Measurements from ENCODE around the gene UBB. TPM values are rescaled to one million over a fixed set of nuclear protein-coding genes. Genes with fewer than 3 reads are reported as not detected.

Gene UBB
- total RNA-seq, 3 donors from 2014 or later = 1,560 to 1,757 (median 1,606) TPM

DNA sequence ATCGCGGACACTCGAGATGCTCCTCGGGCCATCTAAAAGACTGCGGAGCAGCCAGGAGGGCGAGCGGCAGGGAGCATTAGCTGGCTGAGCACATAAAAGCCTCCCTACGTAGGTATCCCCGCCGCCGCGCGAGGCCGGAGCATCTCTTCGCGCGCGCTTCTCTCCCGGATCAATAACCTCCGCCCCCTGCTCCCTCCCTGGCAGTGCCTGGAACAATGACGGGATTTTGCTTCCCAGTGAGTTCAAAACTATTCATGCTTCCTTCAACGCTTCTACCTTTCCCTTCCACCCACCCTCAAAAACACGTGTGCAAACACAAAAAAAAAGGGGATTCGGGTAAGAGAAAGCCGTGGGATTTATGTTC, 28.6 kb upstream of the UBB start:
- intact Hi-C loops (cut with DNase I, micrococcal nuclease) = no loop called here
- TF ChIP-seq, protein P1, sequence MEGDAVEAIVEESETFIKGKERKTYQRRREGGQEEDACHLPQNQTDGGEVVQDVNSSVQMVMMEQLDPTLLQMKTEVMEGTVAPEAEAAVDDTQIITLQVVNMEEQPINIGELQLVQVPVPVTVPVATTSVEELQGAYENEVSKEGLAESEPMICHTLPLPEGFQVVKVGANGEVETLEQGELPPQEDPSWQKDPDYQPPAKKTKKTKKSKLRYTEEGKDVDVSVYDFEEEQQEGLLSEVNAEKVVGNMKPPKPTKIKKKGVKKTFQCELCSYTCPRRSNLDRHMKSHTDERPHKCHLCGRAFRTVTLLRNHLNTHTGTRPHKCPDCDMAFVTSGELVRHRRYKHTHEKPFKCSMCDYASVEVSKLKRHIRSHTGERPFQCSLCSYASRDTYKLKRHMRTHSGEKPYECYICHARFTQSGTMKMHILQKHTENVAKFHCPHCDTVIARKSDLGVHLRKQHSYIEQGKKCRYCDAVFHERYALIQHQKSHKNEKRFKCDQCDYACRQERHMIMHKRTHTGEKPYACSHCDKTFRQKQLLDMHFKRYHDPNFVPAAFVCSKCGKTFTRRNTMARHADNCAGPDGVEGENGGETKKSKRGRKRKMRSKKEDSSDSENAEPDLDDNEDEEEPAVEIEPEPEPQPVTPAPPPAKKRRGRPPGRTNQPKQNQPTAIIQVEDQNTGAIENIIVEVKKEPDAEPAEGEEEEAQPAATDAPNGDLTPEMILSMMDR (IDR thresholded peaks at IDR 0.05) = no peak
- H3K36me3 ChIP-seq (ENCODE audit: low read depth) = no peaks in the 10 kb centered on the region
- peak overlapping the region; percentile 67 for H3K4me3 ChIP-seq
- H3K9me3 ChIP-seq = no peaks in the 10 kb centered on the region
- H3K4me1 ChIP-seq (ENCODE audit: low read depth) = peaks cover 9% of the 10 kb centered on the region
- DNase-seq = peak; percentile 56 to 63 (median 63)
- ATAC-seq = peak; percentile 68

DNA sequence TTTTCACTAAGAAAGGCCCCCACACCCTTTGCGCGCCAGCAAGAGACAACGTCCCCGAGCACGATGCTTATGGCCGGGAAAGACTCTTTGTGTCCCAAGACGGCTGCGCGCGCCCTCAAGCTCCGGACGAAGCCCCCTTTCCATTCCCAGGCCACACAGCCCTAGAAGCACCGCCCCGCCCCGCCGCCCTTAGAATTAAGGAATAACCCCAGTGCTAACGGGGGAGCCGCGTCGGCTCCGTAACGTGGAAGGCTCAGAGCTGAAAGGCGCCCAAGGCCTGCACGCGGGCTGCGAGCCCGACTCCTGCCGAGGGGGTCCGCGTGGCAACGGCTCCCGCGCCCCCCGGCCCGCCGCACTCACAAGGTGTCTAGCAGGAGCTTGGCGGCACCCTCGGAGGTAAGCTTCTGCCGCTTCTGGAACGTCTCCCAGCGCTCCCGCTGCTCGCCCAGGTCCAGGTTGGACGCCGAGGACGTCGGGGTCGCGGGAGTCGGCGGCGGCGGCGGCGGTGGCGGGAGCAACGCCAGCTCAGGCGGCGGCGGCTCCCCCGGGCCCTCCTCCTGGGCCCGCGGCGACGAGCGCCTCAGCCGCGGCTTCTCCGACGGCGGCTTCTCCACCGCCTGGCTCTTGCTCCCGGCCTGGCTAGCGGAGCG, 28.1 kb upstream of the UBB start:
- Histone ChIP-seq H3K4me3 (peak overlapping the region; percentile 67), H3K4me1 (ENCODE audit: low read depth) (peaks cover 9% of the 10 kb centered on the region), H3K36me3 (ENCODE audit: low read depth) (no peaks in the 10 kb centered on the region), H3K9me3 (no peaks in the 10 kb centered on the region)
- DNase-seq (peak; percentile 66 to 74 (median 73)), ATAC-seq (peak; percentile 72)
- intact Hi-C loops (cut with DNase I, micrococcal nuclease) = no loop called here
- TF ChIP-seq, protein P1 (IDR thresholded peaks at IDR 0.05) = no peak

DNA sequence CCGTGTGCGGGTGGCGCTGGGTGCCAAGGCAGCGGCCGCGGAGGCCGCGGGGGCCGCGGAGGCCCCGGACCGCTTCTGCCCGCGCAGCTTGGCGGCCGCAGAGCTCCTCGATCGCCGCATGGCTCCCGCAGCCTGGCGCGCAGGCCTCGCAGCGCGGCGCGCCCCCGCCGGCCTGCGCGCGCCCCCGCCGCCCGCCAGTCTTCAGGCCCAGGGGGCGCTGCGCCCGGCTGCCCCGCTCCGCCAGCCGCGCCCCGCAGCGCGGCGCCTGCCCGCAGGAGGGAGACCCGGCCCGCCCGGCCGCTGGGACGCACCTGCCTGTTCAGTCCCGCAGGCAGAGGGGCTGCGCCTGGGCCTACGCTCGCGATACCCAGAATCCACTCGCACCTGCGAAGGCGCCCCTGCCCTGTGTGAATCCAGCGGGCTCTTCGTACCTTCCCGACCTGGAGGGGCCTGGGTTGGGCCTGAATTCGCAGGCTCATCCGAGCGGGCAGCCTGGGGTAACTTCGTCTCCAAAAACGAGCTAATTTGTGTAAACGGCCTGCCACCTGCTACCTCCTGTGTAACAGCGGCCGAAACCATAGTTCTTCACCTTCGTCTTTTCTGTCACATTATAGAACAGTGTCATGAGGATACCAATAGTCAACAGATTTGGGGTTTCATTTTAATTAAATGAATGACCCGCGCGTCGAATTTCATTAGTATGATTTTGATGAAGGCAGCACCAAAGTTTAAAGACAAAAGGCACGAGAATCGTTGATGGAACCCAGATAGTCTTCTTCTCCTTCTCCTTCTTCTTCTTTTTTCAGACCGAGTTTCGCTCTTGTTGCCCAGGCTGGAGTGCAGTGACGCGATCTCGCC, 27.3 kb upstream of the UBB start, which contains the start of gene CENPV:
CENPV (minus strand) TSS at position 153 of the 858 bp plus-strand sequence; CDS start at position 120, 33 bp downstream.
- H3K4me1 ChIP-seq (ENCODE audit: low read depth) = peaks cover 9% of the 10 kb centered on the region
- no peaks in the 10 kb centered on the region for H3K9me3 ChIP-seq
- no peaks in the 10 kb centered on the region for H3K36me3 ChIP-seq (ENCODE audit: low read depth)
- peak within 1 kb of the TSS; percentile 67 for H3K4me3 ChIP-seq
- DNase-seq (peak; percentile 70 to 80 (median 71)), ATAC-seq (peak; percentile 90)
- intact Hi-C loops (cut with DNase I, micrococcal nuclease) = no loop called here
- TF ChIP-seq, protein P1 (IDR thresholded peaks at IDR 0.05) = no peak

DNA sequence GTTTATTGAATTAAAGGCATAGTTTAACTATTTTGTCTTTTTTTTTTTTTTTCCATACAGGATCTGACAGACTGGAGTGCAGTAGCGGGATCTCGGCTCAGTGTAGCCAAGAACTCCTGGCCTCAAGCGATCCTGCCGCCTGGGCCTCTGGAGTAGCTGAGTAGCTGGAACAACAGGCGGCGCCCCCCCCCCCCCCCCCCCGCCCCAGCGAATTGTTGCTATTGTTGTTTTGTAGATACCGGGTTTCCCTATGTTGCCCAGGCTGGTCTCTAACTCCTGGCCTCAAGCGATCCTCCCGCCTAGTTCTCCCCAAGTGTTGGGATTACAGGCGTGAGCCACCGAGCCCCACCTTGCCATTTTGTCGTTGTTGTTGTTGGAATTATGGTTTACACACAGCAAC, 26.3 kb upstream of the UBB start:
- intact Hi-C loops (cut with DNase I, micrococcal nuclease) = no loop called here
- no peak for ATAC-seq

DNA sequence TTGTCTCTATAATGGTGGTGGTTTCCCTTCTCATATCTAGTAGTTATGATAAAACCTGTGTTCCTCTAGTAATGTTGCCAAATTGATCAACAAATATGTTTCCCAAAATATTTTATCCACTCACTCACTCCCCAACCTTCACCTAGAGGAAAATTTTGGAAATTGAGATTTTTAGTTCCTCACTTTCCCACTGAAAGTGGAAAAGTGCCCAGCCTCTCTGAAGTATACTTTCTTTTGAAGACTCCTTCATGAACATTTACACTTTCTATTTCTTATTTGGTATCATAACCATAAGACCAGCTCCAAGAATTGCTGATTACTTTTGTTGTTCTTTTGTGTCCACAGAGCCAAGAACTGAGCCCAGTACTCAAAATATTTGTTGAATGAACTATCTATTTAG, 22.5 kb upstream of the UBB start:
- ATAC-seq = no peak
- TF ChIP-seq, protein P1 (IDR thresholded peaks at IDR 0.05) = no peak
- H3K4me3 ChIP-seq = no peak overlapping the region

More for the DNA sequence above, 26.3 kb upstream of the UBB start:
- TF ChIP-seq, protein P1 (IDR thresholded peaks at IDR 0.05) = no peak
- DNase-seq = no peak
- H3K4me1 ChIP-seq (ENCODE audit: low read depth) = peaks cover 9% of the 10 kb centered on the region
- H3K4me3 ChIP-seq = no peak overlapping the region
- H3K36me3 ChIP-seq (ENCODE audit: low read depth) = no peaks in the 10 kb centered on the region
- no peaks in the 10 kb centered on the region for H3K9me3 ChIP-seq

More for the DNA sequence above, 22.5 kb upstream of the UBB start:
- no peaks in the 10 kb centered on the region for H3K9me3 ChIP-seq
- no peak for DNase-seq
- H3K36me3 ChIP-seq (ENCODE audit: low read depth) = no peaks in the 10 kb centered on the region
- intact Hi-C loops (cut with DNase I, micrococcal nuclease) = no loop called here
- H3K4me1 ChIP-seq (ENCODE audit: low read depth) = no peaks in the 10 kb centered on the region

Data from mucosa of descending colon (tissue), 3 donors.